ENCODE results near the gene SF3B6.
"Not testable (repeated sequence)": the region's sequence is repeated elsewhere in the genome, so short reads cannot be mapped to it uniquely, and the experiment has no call there.

Gene SF3B6

DNA sequence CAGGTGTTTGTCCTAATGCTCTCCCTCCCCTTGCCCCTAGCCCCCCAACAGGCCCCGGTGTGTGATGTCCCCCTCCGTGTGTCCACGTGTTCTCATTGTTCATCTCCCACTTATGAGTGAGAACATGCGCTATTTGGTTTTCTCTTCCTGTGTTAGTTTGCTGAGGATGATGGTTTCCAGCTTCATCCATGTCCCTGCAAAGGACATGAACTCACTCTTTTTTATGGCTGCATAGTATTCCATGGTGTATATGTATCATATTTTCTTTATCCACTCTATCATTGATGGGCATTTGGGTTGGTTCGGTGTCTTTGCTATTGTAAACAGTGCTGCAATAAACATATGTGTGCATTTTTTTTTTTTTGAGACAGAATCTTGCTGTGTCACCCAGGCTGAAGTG, 17.1 kb upstream of the SF3B6 start:
- not testable (repeated sequence) for DNase-seq (ENCODE audit: low read depth)

DNA sequence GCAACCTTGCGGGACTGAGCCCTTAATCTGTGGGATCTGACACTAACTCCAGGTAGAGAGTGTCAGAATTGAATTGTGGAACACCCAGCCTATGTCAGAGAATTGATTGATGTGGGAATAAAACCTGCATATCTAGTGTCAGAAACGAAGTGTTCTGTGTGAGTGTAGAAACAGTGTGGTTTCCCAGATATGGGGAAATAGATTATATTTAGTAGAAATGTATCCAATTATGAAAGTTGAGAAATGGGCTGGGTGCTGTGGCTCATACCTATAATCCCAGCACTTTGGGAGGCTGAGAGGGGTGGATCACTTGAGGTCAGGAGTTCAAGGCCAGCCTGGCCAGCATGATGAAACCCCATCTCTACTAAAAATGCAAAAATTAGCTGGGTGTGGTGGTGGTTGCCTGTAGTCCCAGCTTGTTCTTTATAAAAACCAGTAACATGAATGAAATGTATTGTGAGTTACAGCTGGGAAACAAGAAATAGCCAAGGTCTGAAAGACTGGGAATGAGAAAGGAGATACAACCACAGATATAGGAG, 12.8 kb upstream of the SF3B6 start:
- DNase-seq (ENCODE audit: low read depth) = no peak

DNA sequence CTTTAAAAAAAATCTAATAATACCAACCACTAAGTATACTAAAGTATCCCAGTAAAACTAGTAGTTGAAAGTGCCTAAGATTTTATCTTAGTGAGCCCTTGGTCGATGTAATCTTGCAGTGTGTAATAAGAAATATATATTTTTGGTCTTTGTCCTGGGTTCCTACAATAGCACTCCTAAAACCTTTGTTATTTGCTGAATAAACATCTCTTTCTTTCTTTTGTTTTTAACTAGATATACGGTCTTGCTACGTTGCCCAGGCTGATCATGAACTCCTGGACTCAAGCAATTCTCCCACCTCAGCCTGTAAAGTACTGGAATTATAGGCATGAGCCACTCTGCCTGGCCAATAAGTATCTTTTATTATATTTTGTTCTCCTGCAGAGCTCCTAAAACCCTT, 10.9 kb upstream of the SF3B6 start:
- no peak for DNase-seq (ENCODE audit: low read depth)

- no peak for DNase-seq (ENCODE audit: low read depth)
Measured at GRCh38 chr2:24086241-24086640, 10.1 kb upstream of the SF3B6 start.

- DNase-seq (ENCODE audit: low read depth) = no peak
Measured at GRCh38 chr2:24085200-24085489, 9.0 kb upstream of the SF3B6 start.

DNA sequence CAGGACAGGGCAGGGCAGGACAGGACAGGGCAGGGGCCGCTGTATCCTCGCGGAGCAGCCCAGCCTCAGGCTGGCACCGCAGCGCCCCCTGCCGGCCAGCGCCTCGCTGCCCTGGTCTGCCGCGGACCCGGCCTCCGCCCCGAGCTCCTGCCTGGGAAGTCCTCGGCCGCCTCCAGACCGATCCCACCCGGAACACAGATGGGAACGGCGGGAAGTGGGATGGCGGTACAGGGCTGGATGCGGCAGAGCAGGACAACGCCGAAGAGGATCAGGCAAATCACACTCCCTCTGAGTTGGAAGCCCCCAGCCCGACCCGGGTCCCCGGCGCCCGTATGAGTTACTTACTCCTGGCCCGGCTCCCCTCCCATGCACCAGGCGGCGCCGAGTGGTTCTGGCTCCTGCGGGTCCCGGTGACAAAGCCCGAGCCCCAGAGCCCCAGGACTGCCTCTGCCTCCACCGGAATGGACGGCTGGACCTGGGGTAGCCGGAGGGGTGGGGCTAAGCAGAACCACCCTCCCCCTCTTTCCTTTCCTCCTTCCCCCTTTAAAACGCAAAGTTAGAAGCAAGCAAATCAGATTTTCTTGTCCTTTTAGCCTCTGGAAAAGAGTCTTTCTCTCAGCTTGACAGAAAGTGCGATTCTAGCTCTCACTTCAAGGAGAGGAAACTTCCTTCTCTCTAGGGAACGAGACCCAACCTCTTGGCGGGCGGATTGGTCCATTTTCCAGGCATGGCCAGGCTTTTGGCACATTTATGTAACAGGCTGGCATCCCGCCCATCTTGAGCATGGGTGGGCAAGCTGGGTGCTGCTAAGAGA, 8.5 kb upstream of the SF3B6 start, which contains the start of gene TP53I3:
TP53I3 (minus strand) TSS at position 449 of the 814 bp plus-strand sequence. CDS start 508 bp downstream, outside the sequence.
- DNase-seq (ENCODE audit: low read depth) = peak; percentile 71

GRCh38 chr2:24083567-24084385, 7.7 kb upstream of the SF3B6 start:
- DNase-seq (ENCODE audit: low read depth) = no peak

GRCh38 chr2:24082787-24083566, 6.9 kb upstream of the SF3B6 start:
- no peak for DNase-seq (ENCODE audit: low read depth)

- no peak for DNase-seq (ENCODE audit: low read depth)
Measured at GRCh38 chr2:24080701-24081100, 4.6 kb upstream of the SF3B6 start.

GRCh38 chr2:24077879-24078278, 1.8 kb upstream of the SF3B6 start:
- DNase-seq (ENCODE audit: low read depth) = no peak

DNA sequence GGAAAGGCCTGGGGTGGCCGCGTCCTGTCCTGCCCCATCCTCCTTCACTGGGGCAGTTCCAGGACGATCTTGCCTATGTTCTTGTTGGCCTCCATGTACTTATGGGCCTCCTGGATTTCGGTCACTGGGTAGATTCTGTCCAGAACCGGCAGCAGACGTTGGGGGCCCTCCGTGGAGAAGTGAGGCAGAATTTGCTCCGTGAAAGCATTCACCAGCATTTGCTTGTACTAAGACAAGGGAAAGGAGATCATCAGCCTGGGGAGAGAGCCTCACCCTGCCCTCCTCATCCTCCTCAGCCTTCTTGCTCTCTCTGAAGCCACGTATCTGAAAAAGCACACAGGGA, 1.4 kb upstream of the SF3B6 start:
- no peak for DNase-seq (ENCODE audit: low read depth)

GRCh38 chr2:24076849-24077534, 866 bp upstream of the SF3B6 start:
- no peak for DNase-seq (ENCODE audit: low read depth)

DNA sequence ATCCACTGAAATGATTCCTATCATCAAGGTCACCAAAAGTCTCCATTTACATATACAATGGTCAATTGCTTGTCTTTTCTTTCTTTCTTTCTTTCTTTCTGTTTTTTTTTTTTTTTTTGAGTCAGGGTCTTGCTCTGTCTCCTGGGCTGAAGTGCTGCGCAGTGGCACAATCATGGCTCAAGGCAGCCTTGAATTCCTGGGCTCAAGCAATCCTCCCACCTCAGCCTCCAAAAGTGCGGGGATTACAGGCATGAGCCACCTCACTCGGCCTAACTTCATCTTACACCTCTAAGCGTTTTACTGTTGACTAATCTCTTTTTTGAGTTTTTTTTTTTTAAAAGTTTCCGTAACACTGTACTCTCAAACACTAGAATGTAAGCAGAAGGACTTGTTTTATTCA, 867 bp downstream of the SF3B6 start:
- DNase-seq (ENCODE audit: low read depth) = no peak

- DNase-seq (ENCODE audit: low read depth) = no peak
Measured at GRCh38 chr2:24073816-24074215, 2.3 kb downstream of the SF3B6 start.

DNA sequence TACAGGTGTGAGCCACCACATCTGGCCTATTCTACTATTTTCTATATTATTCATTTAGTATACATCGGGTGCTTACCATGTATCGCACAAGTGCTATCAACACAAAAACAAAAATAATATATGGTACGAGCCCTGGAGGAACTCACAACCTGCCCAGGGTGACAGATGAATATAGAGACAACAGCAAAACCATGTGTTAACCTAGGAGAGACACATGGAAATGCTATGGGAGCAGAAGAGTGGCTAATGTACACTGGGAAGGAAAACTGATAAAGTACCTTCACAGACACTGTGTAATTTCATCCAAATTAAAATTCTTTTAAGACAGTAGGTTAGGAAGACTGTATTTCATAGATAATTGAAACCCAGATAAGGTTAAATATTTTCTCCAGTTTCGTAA, 3.9 kb downstream of the SF3B6 start:
- DNase-seq (ENCODE audit: low read depth) = no peak

DNA sequence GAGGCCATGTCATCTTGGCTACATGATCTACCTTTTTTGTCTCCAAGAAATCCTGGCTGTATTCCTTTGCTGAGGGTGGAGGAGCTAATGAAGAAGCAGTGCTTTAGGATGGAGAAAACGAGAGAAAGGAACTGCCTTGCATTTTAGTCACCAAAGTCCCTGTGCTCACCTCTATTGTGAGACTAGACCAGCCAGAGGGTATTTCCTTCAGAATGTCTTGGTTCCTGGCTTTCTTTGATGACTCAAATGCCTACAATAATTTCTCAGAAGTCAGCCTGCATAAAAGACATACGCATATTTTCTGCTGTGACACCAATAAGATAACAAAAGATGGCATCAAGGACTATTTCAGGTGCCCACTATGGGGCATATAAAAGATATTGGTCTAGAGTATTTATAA, 10.8 kb downstream of the SF3B6 start:
- no peak for DNase-seq (ENCODE audit: low read depth)

DNA sequence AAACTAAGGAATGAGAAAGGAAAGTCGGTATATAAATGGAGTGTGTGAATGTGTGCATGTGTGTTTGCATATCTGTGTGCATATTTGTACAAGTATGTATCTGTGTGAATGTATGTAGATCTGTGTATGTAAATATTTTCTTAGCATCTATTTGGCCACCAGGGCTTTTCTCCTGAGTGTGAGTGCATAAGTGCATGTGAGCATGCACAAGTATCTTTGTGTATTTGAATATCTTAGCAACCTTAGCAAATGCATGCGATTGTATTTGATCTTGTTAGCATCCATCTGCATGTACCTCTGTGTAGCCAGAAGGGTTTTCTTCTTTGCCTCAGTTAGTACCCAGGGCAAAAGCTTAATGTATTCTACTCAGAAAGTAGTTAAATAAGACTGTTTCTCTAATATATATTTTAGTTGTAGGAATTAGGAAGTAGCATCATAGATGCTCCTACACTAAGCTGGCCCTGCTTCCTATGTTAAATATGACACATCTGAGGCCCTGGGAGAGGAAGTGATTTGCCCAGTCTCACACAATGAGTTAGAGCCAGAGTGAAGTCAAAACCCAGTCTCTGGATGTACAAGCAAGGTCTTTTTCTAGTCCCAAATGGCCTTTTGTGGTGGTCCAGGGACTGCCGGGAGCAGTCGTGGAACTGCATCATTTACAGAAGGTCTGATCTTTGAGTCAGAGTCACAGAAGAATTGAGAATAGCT, 17.4 kb downstream of the SF3B6 start:
- DNase-seq (ENCODE audit: low read depth) = no peak

- DNase-seq (ENCODE audit: low read depth) = no peak
Measured at GRCh38 chr2:24055750-24056149, 20.4 kb downstream of the SF3B6 start.

GRCh38 chr2:24054366-24055010, 21.6 kb downstream of the SF3B6 start:
- DNase-seq (ENCODE audit: low read depth) = no peak

DNA sequence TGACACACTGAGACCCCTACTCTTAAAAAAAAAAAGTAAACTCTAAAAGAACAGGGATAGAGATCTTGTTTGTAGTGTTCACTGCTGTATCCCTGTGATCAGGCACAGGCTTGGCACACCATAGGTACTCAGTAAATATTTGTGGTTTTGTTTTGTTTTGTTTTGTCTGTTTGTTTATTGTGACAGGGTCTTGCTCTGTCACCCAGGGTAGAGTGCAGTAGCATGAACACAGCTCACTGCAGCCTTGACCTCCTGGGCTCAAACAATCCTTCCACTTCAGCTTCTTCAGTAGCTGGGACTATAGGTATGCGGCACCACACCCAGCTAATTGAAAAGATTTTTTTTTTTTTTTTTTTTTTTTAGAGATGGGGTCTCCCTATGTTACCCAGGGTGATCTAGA, 23.2 kb downstream of the SF3B6 start:
- DNase-seq (ENCODE audit: low read depth) = no peak

DNA sequence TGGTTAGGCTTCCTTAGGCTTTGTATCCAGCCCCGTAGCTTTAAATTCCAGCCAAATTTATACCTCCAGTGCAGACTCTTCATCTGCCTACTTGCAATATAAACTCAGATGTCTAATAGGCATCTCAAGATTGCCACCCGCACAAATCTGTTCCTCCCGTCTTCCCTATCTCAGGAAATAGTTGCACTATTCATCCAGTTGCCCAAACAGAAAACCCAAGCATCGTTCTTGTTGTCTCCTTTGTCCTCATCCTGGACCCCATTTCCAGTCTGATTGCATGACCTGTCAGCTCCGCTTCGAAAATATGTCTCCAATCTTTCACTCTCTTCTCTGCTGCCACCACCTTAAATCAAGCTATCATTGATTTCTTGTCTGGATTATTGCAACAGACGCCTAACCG, 24.3 kb downstream of the SF3B6 start:
- DNase-seq (ENCODE audit: low read depth) = no peak

Measured in stimulated activated CD8-positive, alpha-beta memory T cell treated with anti-CD3 and anti-CD28 coated beads, Interleukin-12 subunit alpha, Interleukin-12 subunit beta, amount 100 ng/mL, for 4 hours (primary cell).